Activated naive CD4-positive, alpha-beta T cell treated with anti-CD3 and anti-CD28 coated beads for 36 hours (primary cell): Measurements from ENCODE around the gene CDR2L. TPM values are rescaled to one million over a fixed set of nuclear protein-coding genes. Genes with fewer than 3 reads are reported as not detected.

Experiments used
- CTCF ChIA-PET: fragments of 350-600 bp; sonication (Branson Sonifier 250); formaldehyde crosslinking; loops from one replicate; lab custom pipeline; 2021; ENCODE audit warnings: antibody characterized with exemption; lab: Charles Lee
- DNase-seq: peaks from one replicate; pipeline ENCODE4 v3.0.0-alpha.2; 2020
- H3K27ac Mint-ChIP-seq: one replicate; pipeline ENCODE4 v1.8.0; 2021; ENCODE audit warnings: mild to moderate bottlenecking, mixed read lengths
- H3K27me3 Mint-ChIP-seq: one replicate; pipeline ENCODE4 v1.8.0; 2021; ENCODE audit warnings: low read depth, mixed read lengths
- H3K36me3 Mint-ChIP-seq: one replicate; pipeline ENCODE4 v1.8.0; 2021; ENCODE audit warnings: low read depth, mixed read lengths
- H3K4me1 Mint-ChIP-seq: one replicate; pipeline ENCODE4 v1.8.0; 2021; ENCODE audit warnings: low read depth, mixed read lengths
- H3K4me3 Mint-ChIP-seq: one replicate; pipeline ENCODE4 v1.8.0; 2021; ENCODE audit warnings: mild to moderate bottlenecking, moderate library complexity, mixed read lengths
- H3K9me3 Mint-ChIP-seq: one replicate; pipeline ENCODE4 v1.8.0; 2021; ENCODE audit warnings: mixed read lengths
- intact Hi-C: fragments of 100-400 bp; cut with micrococcal nuclease; formaldehyde crosslinking; loops from one replicate; pipeline ENCODE4 v1.15.1; 2023
- total RNA-seq, 2 experiments: library from RNA; stranded (reverse); gene quantifications; one replicate each; pipeline ENCODE4 v1.2.3, GENCODE V29; 2021

The CDR2L gene
- total RNA-seq, 2 experiments from 2014 or later, result 0.49 to 0.93 TPM

- CTCF ChIA-PET, result interaction anchor here (0.6 to 1.4 kb wide), 2 partner anchors 10 kb away, joined by 3 read pairs; no protein-coding TSS in a partner anchor
- H3K4me1 Mint-ChIP-seq, result no peaks in the 10 kb centered on the region
- no peak overlapping the region for H3K27ac Mint-ChIP-seq
- no peaks in the 10 kb centered on the region for H3K36me3 Mint-ChIP-seq
- no peaks in the 10 kb centered on the region for H3K9me3 Mint-ChIP-seq
- no peaks in the 10 kb centered on the region for H3K27me3 Mint-ChIP-seq
- no peak overlapping the region for H3K4me3 Mint-ChIP-seq
- no peak for DNase-seq
- intact Hi-C loops, result no loop called here
These were observed 35.6 kb upstream of the CDR2L start for GRCh38 chr17:74951680-74952421.

DNA sequence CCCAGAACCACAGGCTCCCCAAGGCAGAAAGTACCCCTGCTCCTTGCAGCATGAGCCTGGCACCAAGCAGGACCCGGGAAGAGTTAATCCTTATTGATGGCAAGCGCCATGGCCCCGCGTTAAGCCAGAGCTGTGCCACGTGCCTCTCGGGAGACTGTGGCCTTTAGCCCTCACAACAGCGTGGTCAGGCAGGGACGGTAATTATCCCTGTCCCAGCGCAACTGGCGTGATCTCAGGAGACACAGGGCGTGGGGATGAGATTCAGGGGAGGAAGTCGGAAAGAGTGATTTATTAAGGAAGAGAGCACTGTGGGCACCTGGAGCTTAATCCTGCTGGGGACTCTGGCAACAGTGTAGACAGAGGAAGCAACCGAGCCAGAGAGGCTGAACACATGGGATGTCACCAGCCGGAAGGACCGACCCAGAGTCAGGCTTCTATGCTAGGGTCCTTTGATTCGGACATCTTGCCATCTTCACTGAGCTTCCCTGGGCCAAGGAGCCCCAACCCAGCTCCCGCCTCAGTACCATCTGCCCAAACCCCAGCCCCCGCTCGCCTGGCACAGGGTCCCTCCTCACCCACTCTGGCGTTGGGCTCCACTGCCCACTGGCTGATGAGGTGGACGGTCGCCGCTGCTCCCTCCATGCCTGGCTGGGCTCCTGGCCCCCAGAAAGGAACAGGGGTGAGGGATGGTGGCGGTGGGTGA lies 34.9 kb upstream of the CDR2L start:
- no peak overlapping the region for H3K27ac Mint-ChIP-seq
- no peaks in the 10 kb centered on the region for H3K9me3 Mint-ChIP-seq
- no peak for DNase-seq
- H3K36me3 Mint-ChIP-seq, result no peaks in the 10 kb centered on the region
- no peak overlapping the region for H3K4me3 Mint-ChIP-seq
- intact Hi-C loops, result no loop called here
- H3K4me1 Mint-ChIP-seq, result no peaks in the 10 kb centered on the region
- CTCF ChIA-PET, result interaction anchor here (0.6 to 1.2 kb wide), 4 partner anchors 9 to 134 kb away, joined by 3 to 6 read pairs (median 3); no protein-coding TSS in a partner anchor
- no peaks in the 10 kb centered on the region for H3K27me3 Mint-ChIP-seq

DNA sequence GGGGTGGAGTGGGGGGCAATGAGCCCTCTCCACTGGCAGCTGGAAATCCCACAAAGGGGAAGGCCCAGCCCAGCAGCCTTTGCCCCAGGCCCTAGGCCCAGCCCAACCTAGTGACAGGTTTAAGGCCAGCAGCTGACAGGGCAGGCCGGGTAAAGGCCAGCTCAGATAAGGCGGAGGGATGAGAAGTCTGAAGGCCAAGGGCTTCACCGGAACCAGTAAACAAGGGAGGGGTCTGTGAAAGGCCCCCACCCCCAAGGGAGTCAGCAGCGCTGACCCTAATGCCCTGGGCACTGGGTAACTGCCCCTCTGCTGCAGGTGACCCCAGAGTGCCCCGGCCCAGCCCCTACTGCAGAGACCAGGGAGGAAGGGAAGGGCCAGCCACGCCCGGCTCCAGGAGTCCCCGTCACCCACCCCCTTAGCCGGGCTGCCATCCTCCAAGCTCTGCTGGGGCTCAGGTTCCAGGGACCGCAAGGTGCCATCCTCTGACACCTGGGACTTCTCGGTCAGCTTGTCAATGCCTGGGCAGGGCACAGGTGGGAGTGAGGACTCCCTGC lies 34.2 kb upstream of the CDR2L start:
- CTCF ChIA-PET, result interaction anchor here (1.2 kb wide), 1 partner anchor 58 kb away, joined by 3 read pairs; no protein-coding TSS in a partner anchor

GRCh38 chr17:74954115-74954514 lies 33.3 kb upstream of the CDR2L start:
- H3K36me3 Mint-ChIP-seq, result no peaks in the 10 kb centered on the region
- CTCF ChIA-PET, result no interaction called here

More for the DNA sequence above, 34.2 kb upstream of the CDR2L start:
- intact Hi-C loops, result no loop called here
- Mint-ChIP-seq H3K4me3 (no peak overlapping the region), H3K27ac (no peak overlapping the region), H3K27me3 (no peaks in the 10 kb centered on the region), H3K36me3 (no peaks in the 10 kb centered on the region), H3K9me3 (no peaks in the 10 kb centered on the region), H3K4me1 (no peaks in the 10 kb centered on the region)
- no peak for DNase-seq

DNA sequence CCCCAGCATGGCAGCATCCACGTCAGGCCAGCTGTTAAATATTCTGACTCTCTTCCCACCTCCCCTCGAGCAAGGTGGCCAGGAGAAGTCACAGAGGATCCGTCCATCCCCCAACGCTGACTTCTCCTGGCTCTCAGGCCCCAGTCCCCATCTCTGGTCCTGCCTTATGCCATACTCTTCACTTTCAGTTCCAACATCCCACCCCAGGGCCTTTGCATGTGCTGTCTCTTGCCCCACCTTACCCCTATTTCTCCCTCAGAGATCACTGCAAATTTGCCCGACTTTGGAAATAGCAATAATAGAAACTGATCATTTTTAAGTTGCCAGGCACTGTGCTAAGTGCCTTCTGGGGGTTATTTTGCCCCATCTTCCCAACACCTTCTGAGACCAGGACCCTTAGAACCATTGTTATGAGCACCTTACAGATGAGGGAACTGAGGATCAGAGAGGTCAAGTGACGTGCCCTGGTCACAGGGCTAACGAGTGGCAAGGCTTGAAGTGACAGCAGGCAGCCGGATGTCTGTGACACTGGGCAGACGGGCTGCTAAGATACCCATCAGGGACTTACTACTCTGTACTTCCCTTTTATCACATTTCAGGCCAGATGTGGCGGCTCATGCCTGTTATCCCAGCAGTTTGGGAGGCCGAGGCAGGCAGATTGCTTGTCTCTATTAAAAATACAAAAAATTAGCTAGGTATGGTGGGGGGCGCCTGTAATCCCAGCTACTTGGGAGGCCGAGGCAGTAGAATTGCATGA lies 32.6 kb upstream of the CDR2L start:
- no peak for DNase-seq
- intact Hi-C loops, result no loop called here
- no peak overlapping the region for H3K27ac Mint-ChIP-seq
- no peak overlapping the region for H3K4me3 Mint-ChIP-seq
- no peaks in the 10 kb centered on the region for H3K27me3 Mint-ChIP-seq
- H3K4me1 Mint-ChIP-seq, result no peaks in the 10 kb centered on the region
- no peaks in the 10 kb centered on the region for H3K9me3 Mint-ChIP-seq
- no peaks in the 10 kb centered on the region for H3K36me3 Mint-ChIP-seq
- CTCF ChIA-PET, result no interaction called here

More at GRCh38 chr17:74954115-74954514, 33.3 kb upstream of the CDR2L start:
- Mint-ChIP-seq H3K4me1 (no peaks in the 10 kb centered on the region), H3K27me3 (no peaks in the 10 kb centered on the region), H3K9me3 (no peaks in the 10 kb centered on the region), H3K4me3 (no peak overlapping the region), H3K27ac (no peak overlapping the region)
- intact Hi-C loops, result no loop called here
- no peak for DNase-seq

GRCh38 chr17:74956093-74956492 lies 31.3 kb upstream of the CDR2L start:
- Mint-ChIP-seq H3K27me3 (no peaks in the 10 kb centered on the region), H3K36me3 (no peaks in the 10 kb centered on the region), H3K27ac (no peak overlapping the region), H3K9me3 (no peaks in the 10 kb centered on the region), H3K4me3 (no peak overlapping the region), H3K4me1 (peaks cover 4% of the 10 kb centered on the region)
- DNase-seq, result no peak
- CTCF ChIA-PET, result interaction anchor here (0.5 to 4.5 kb wide), 5 partner anchors 32 to 182 kb away, joined by 3 to 35 read pairs (median 3); partner anchors contain the start of genes OTOP2 and USH1G
- intact Hi-C loops, result no loop called here

- Mint-ChIP-seq H3K27ac (no peak overlapping the region), H3K27me3 (no peaks in the 10 kb centered on the region), H3K4me3 (no peak overlapping the region), H3K36me3 (no peaks in the 10 kb centered on the region), H3K9me3 (no peaks in the 10 kb centered on the region), H3K4me1 (peaks cover 7% of the 10 kb centered on the region)
- intact Hi-C loops, result loop anchor here (1.0 kb wide), 1 partner anchor 214 kb away; no protein-coding TSS in a partner anchor
- peak; percentile 86 for DNase-seq
- CTCF ChIA-PET, result interaction anchor here (0.6 to 4.5 kb wide), 25 partner anchors 9 to 243 kb away, joined by 3 to 35 read pairs (median 4); partner anchors contain the start of genes FDXR, HID1, KCTD2 and MRPL58
These were observed 29.3 kb upstream of the CDR2L start for GRCh38 chr17:74957935-74958740.

DNA sequence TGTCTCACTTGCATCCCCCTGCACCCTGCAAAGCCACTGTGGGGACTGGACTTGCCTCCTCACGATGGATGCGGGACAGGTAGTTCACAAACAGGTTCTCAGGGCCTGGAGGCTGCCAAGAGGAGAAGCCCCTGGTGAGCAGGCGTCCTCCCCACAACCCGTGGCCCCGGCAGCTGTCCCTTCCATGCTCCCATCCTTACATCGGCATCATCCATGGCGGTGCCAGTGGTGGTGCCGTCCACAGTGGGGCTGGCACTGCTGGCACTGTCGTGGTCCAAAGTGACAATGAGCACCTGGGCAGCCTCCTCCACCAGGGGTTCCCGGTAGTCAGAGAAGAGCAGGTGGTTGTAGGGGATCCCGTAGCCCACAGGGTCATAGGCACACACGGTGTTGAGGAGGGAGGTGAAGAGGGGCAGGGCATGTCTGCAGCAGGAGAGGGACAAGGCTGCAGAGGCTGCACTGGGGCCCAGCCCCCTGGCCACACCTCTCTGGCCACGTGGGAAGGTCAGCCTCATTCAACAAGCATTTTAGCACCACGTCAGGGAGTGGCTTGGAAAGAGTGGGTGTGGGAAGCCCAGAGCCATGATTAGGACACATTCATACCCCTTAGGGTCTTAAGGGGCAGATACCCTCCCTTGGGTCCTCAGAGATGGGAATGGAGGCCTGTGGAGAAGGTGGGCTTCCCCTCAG lies 27.5 kb upstream of the CDR2L start:
- H3K4me1 Mint-ChIP-seq, result peaks cover 7% of the 10 kb centered on the region
- intact Hi-C loops, result loop anchor here (1.0 to 5.0 kb wide), 7 partner anchors 37 to 169 kb away; partner anchors contain the start of genes ARMC7, ATP5PD, KCTD2 and MRPL58
- H3K27me3 Mint-ChIP-seq, result no peaks in the 10 kb centered on the region
- H3K4me3 Mint-ChIP-seq, result no peak overlapping the region
- H3K27ac Mint-ChIP-seq, result no peak overlapping the region
- no peak for DNase-seq
- CTCF ChIA-PET, result interaction anchor here (0.9 to 4.6 kb wide), 38 partner anchors 12 to 246 kb away, joined by 3 to 68 read pairs (median 10); partner anchors contain the start of genes ATP5PD, CDR2L, FDXR and HID1
- H3K36me3 Mint-ChIP-seq, result no peaks in the 10 kb centered on the region
- H3K9me3 Mint-ChIP-seq, result no peaks in the 10 kb centered on the region

GRCh38 chr17:74960570-74961342 lies 26.7 kb upstream of the CDR2L start:
- no peaks in the 10 kb centered on the region for H3K27me3 Mint-ChIP-seq
- no peaks in the 10 kb centered on the region for H3K9me3 Mint-ChIP-seq
- H3K4me1 Mint-ChIP-seq, result peaks cover 7% of the 10 kb centered on the region
- intact Hi-C loops, result loop anchor here (1.0 to 5.0 kb wide), 11 partner anchors 37 to 241 kb away; partner anchors contain the start of genes ARMC7, ATP5PD, KCTD2 and MRPL58
- H3K27ac Mint-ChIP-seq, result no peak overlapping the region
- no peaks in the 10 kb centered on the region for H3K36me3 Mint-ChIP-seq
- CTCF ChIA-PET, result interaction anchor here (0.6 to 4.6 kb wide), 53 partner anchors 8 to 245 kb away, joined by 3 to 68 read pairs (median 6); partner anchors contain the start of genes ATP5PD, CDR2L, FDXR and HID1
- peak; percentile 79 for DNase-seq
- H3K4me3 Mint-ChIP-seq, result no peak overlapping the region
